CD4-positive, alpha-beta T cell treated with Interferon alpha-2 for 1 hour (primary cell): ENCODE data around the gene PPIL1.

Experiments used
- DNase-seq, 2 donors: peaks; one replicate each; pipeline ENCODE4 v3.0.0-alpha.2; 2020 to 2022

The PPIL1 gene

GRCh38 chr6:36852481-36853147 is 22.0 kb downstream of the PPIL1 start:
- DNase-seq: no peak

DNA sequence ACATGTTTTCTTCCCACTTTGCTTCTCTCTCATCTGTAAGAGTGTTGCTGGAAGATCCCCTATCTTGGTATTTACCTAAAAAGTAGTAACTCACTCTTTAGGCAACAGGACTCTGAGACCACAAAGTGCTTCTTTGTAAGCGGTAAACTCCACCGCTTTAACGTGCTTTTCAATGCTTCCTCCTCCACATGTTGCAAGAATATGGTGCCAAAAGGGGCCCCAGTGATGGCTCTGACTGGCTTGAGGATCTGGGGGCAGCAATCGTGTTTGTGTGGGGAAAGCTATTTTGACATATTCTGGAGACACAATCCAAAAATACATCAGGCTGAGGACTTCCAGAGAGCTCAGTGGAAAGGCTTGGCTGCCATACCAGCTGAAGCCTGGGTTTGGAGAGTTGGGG is 23.0 kb downstream of the PPIL1 start:
- DNase-seq: no peak

GRCh38 chr6:36851149-36851614 is 23.4 kb downstream of the PPIL1 start:
- DNase-seq: peak; percentile 26 to 61

DNA sequence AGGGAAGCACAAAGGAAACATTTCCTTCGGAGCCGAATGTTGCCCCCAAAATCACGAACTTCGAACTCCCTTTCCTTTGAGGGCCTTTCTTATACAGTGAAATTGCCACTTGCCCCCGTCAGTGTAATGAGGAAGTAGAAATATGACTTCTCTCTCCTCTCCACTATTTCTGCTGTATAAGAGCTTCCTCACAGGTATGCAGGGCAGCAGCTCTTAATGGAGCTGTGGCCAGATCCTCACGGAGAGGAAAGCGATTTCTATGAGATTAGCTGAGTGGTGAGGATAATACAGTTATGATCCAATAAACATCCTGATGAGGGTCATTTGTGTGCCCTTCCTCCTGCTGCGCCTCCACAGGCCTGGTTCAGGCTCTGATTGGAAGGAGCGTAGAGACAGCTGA is 24.6 kb downstream of the PPIL1 start:
- no peak for DNase-seq

DNA sequence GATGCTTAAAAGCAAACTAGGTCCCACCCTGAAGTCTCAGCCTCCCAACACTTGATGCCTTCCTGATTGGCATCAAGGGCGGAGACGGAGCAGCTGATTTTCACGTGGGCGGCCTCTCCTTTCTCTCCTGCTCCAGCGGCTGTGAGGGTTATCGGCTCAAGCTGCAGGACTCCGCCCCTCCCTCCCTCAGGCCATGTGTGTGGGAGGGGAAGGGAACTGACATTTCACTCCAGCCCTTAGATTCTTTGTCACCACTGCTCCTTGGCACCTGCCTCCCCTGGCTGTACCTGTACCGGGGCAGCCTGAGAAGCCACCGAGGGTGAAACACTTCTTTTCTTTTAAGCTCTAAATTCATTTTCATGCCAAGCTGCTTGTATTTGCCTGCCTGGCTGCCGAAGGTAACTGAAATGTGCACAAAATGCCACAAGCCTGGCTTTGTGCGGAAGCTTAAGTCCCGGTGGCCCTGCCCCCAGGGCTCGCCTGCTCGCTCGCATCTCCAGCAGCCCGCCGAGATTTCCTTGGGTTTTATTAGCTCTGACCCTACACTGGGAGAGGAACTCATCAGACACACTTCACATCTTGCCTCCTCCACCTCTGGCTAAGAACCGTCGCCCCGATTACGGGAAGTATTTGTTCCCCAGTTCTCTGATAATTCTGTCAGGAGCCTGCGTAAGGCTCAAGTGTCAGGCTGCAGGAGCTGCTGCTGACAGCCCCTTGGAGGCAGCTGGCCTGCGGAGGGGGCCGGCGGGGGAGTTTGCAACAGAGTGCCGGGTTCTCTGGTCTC is 25.8 kb downstream of the PPIL1 start:
- DNase-seq: no peak

DNA sequence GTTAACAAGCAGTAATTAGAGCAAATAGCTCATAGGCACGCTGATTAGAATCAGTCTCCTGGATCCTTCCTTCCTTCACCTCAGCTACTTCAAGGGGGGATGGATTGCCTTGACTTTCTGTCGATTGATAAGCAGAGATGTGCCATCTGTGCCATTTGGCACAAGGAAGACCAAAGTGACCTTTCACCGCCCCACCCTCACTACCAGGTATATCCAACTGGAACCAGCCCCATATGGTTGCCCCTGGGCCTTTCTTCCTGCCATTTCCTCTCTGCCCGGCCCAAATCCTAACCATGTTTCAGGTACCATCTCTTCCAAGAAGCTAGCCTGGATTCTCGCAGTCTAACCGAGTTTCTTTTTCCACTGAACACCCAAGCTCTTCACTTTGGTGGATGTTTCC is 26.6 kb downstream of the PPIL1 start:
- DNase-seq: no peak

- no peak for DNase-seq
Measured at GRCh38 chr6:36847152-36847551, 27.5 kb downstream of the PPIL1 start.

- DNase-seq: no peak
Measured at GRCh38 chr6:36845233-36845632, 29.4 kb downstream of the PPIL1 start.

DNA sequence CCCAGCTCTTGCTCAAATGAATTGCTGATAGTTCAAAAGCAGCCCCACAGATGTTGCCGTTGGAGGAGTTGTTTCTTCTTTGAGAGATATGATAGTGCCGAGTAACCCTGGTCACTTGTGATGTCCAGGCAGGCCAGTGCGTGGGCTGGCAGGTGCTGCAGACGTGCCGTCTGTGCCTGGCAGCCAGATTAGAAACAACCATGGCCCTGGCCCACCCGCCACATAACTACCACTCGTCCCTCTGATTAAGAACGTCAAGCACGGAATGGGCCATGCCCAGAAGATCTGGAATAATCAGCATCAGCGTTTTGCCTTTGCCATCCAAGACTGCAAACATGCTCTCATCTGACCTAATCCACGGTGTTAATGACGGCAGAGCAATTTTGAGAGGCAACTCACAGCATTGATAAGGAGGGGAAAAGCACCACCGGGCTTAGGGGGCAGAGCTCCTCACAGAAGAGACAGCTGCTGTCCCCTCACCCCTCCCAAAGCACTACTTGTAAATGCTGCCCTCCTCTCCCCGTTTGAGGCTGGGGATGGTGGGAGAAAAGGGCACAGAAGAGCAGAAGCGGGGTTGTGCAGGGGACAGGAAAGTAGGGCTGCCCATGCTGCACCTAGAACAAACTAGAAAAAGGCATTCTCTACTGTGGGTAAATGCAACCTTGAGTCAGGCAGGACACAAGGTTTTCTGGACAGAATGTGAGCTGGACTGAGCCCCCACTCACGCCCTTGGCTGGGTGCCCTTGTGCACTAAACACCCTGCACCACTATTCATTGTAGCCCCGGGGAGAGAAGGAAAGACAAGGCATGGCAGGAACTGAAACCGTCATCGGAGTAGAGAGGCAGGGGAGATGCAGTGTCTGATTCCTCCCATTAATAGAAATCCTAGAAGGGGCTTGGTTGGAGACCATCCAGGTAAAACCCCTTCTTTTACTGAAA is 30.1 kb downstream of the PPIL1 start:
- no peak for DNase-seq

GRCh38 chr6:36843170-36843569 is 31.4 kb downstream of the PPIL1 start:
- no peak for DNase-seq

GRCh38 chr6:36841756-36842155 is 32.8 kb downstream of the PPIL1 start:
- no peak for DNase-seq

DNA sequence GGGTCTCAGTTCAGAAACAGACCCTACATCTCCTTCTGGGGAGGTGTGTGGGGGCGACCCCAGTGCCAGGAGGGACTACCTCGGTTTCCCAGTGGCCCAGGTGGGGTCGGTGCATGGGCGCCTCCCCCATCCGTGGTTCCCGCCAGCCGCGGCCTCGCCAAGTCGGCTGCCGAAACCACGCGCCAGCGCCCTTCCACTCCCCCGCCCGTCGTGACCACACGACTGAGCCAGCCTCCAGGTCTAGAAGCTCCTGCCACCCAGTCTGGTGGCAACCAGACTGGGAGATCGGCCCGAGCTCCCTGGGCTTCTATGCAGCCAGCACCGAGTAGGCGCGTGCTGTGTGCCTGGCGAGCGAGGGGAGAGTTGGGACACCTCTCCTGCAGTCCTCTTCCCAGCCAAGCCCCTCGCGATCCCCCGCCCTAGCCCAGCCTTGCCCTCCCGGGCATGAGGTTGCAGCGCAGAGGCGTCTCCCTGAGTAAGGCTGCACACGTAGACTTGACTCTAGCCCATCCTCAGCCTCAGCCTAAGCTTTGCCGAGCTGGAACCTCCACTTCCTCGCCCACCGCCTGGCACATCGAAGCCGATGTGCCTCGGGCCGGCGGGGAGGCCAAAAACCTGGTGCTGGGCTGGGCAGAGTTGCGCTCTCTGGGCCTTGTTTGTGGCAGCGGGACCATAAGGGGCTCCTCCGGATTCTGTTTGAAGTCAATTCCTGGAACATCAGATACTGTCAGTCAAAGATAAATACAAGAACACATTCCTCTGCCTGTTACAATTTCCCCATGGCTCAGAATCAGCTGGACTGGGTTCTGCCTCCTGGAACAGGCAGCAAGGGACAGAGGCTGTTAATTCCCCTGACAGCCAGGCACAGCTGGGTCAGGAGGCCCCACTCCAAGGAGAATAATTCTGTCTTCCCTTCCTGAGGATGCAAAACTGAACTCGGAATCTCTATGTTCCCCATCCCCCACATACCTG is 33.9 kb downstream of the PPIL1 start:
- peak in 1 of 2 donors; percentile 39 for DNase-seq

GRCh38 chr6:36839749-36840431 is 34.7 kb downstream of the PPIL1 start:
- DNase-seq: peak; percentile 25 to 57

- no peak for DNase-seq
Measured at GRCh38 chr6:36838896-36839748, 35.5 kb downstream of the PPIL1 start, which contains the start of gene CPNE5. CPNE5 (minus strand) TSS chr6:36839444; CDS start chr6:36839377, 67 bp downstream.

GRCh38 chr6:36837686-36838085 is 36.9 kb downstream of the PPIL1 start:
- DNase-seq: no peak

- no peak for DNase-seq
Measured at GRCh38 chr6:36837022-36837339, 37.6 kb downstream of the PPIL1 start.

- DNase-seq: no peak
Measured at GRCh38 chr6:36836111-36837021, 38.2 kb downstream of the PPIL1 start.

DNA sequence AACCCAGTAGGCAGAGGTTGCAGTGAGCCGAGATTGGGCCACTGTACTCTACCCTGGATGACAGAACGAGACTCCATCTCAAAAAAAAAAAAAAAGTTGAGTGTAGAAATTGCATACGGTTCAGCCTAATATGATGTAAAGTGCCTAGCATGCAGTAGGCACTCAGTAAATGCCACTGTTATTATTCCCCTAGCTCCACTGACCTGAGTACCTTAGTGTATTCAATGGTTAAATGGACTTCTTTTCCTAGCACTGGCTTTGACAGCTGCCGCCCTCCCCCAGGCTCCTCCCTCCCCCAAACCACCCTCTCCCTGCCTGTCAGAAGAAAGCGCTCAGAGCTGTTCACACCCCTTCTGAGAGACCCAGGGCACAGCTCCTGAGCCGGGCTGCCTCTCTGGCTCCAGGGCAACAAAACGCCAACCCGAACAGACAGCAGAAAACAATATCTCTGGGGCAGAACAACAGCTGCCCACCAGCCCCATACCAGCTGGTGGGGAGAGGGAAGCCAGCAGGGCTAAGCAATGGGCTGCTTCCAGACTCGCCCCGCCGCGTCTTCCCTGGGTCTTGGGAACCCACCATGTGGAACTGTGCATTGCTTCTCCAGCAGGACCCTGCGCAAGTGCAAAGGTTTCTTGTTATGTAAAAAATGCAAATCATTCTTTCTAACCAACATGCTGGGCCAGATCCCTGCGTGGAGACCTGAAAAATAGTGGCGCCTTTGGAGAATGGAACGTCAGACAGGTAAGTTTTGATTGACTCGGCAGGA is 39.8 kb downstream of the PPIL1 start:
- no peak for DNase-seq
